ENCODE measurements around the gene TRPM3. TPM values are rescaled to one million over a fixed set of nuclear protein-coding genes. Genes with fewer than 3 reads are reported as not detected.

Gene TRPM3
- polyA plus RNA-seq, 3 donors, result not detected

GRCh38 chr9:70559102-70559501 lies 562.3 kb downstream of the TRPM3 start:
- peak overlapping the region in 2 of 7 donors; percentile 6 to 38 for H3K27ac Mint-ChIP-seq
- peaks cover 50% of the 10 kb centered on the region for H3K4me1 Mint-ChIP-seq
- H3K27me3 Mint-ChIP-seq (ENCODE audit: low read depth in 3 of 3), result peaks cover 0 to 3% (median 0%) of the 10 kb centered on the region in 3 donors
- H3K27me3 ChIP-seq (ENCODE audit: control insufficient read depth in 2 of 2, insufficient read depth in 2 of 2, low read length in 2 of 2), result no peaks in the 10 kb centered on the region
- H3K9me3 Mint-ChIP-seq, result no peaks in the 10 kb centered on the region
- no peaks in the 10 kb centered on the region for H4K20me1 ChIP-seq (ENCODE audit: insufficient read depth, low read length)
- no peak overlapping the region for H3K4me2 ChIP-seq (replicated peaks; ENCODE audit: extremely low read depth, low read length, poor library complexity, severe bottlenecking)
- H3K79me2 ChIP-seq (ENCODE audit: insufficient read depth, low read length), result no peaks in the 10 kb centered on the region
- DNase-seq, result no peak
- no peak overlapping the region for H3K9ac ChIP-seq (ENCODE audit: insufficient read depth, low read length, poor library complexity, severe bottlenecking)
- no peaks in the 10 kb centered on the region for H3K9me3 ChIP-seq (replicated peaks in 1 of 2; ENCODE audit: control insufficient read depth in 1 of 2, insufficient read depth in 1 of 2, low read length in 2 of 2)
- H3K4me3 Mint-ChIP-seq, result no peak overlapping the region
- H3K4me1 ChIP-seq (ENCODE audit: control insufficient read depth in 1 of 2, insufficient read depth in 2 of 2, low read length in 2 of 2), result peaks cover 49 to 53% of the 10 kb centered on the region in 2 donors
- no peak overlapping the region for H2AFZ ChIP-seq (ENCODE audit: insufficient read depth, low read depth, low read length, poor library complexity, severe bottlenecking)
- H3K27ac ChIP-seq (ENCODE audit: low read depth in 1 of 2, low read length in 2 of 2), result no peak overlapping the region
- H3K36me3 ChIP-seq (replicated peaks in 1 of 2; ENCODE audit: control insufficient read depth in 1 of 2, insufficient read depth in 2 of 2, low read length in 2 of 2), result no peaks in the 10 kb centered on the region
- H3K36me3 Mint-ChIP-seq, result no peaks in the 10 kb centered on the region
- no peak overlapping the region for H3K4me3 ChIP-seq (replicated peaks in 1 of 3; ENCODE audit: low read depth in 2 of 3, low read length in 3 of 3)
- TF ChIP-seq CTCF (IDR thresholded peaks at IDR 0.05), result no peak
- intact Hi-C loops (cut with micrococcal nuclease), result loop anchor here in 1 of 2 donors (5.0 to 10.0 kb wide), 2 partner anchors 43 to 54 kb away; no protein-coding TSS in a partner anchor

DNA sequence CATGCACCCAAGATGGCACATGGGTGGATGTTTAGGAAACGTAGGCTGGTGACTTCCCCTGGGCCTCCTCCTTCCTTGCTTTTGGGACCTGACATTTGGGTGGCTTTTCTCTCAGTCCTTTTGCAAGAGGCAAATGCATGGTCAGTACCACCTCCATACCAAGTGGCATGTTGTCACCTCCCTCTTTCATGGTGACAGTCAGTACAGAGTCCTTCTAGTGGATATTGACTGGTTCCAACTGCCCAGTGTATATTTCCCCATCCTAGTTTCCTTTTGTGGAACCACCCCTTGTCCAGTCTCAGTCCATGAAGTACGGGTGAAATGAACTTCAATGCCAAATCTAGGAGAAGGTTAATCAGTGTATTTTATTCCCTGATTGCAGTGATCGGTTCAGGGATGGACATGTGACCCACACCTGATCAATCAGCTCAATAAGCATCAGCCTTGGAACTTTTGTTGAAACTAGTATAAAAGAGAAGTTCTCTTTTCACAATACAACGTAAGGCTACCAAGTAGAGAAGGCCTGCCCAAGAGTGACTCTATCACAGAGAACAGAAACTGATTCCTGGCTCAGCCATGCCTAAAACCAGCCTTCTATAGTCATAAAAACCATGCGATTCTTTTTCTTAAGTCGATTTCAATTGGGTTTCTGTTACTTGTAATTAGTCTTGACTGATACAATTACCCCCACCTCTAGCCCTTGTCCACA lies 563.6 kb downstream of the TRPM3 start:
- intact Hi-C loops (cut with micrococcal nuclease), result loop anchor here in 1 of 2 donors (5.0 to 10.0 kb wide), 2 partner anchors 44 to 53 kb away; no protein-coding TSS in a partner anchor
- Mint-ChIP-seq H3K27ac (peak overlapping the region; percentile 32 to 87 (median 73)), H3K4me3 (no peak overlapping the region), H3K9me3 (no peaks in the 10 kb centered on the region), H3K27me3 (ENCODE audit: low read depth in 3 of 3) (peaks cover 0 to 8% (median 0%) of the 10 kb centered on the region in 3 donors), H3K4me1 (peaks cover 37% of the 10 kb centered on the region), H3K36me3 (no peaks in the 10 kb centered on the region)
- Histone ChIP-seq H3K27ac (ENCODE audit: low read depth in 1 of 2, low read length in 2 of 2) (peak overlapping the region in 1 of 2 donors; percentile 52), H3K4me1 (ENCODE audit: control insufficient read depth in 1 of 2, insufficient read depth in 2 of 2, low read length in 2 of 2) (peaks cover 36 to 42% of the 10 kb centered on the region in 2 donors), H3K79me2 (ENCODE audit: insufficient read depth, low read length) (no peaks in the 10 kb centered on the region), H3K27me3 (ENCODE audit: control insufficient read depth in 2 of 2, insufficient read depth in 2 of 2, low read length in 2 of 2) (no peaks in the 10 kb centered on the region), H3K9ac (ENCODE audit: insufficient read depth, low read length, poor library complexity, severe bottlenecking) (no peak overlapping the region), H3K9me3 (replicated peaks in 1 of 2; ENCODE audit: control insufficient read depth in 1 of 2, insufficient read depth in 1 of 2, low read length in 2 of 2) (no peaks in the 10 kb centered on the region), H3K4me3 (replicated peaks in 1 of 3; ENCODE audit: low read depth in 2 of 3, low read length in 3 of 3) (no peak overlapping the region), H2AFZ (ENCODE audit: insufficient read depth, low read depth, low read length, poor library complexity, severe bottlenecking) (no peak overlapping the region), H3K4me2 (replicated peaks; ENCODE audit: extremely low read depth, low read length, poor library complexity, severe bottlenecking) (no peak overlapping the region), H4K20me1 (ENCODE audit: insufficient read depth, low read length) (no peaks in the 10 kb centered on the region), H3K36me3 (replicated peaks in 1 of 2; ENCODE audit: control insufficient read depth in 1 of 2, insufficient read depth in 2 of 2, low read length in 2 of 2) (no peaks in the 10 kb centered on the region)
- no peak for TF ChIP-seq CTCF (IDR thresholded peaks at IDR 0.05)
- peak in 2 of 3 donors; percentile 38 to 46 for DNase-seq
- WGBS (ENCODE audit: insufficient coverage), result 67% methylated on average over 1 of the region's 6 CpGs

Measured in CD14-positive monocyte (primary cell).